HFFc6 (cell line): Measurements from ENCODE around the gene DNAH1. TPM values are rescaled to one million over a fixed set of nuclear protein-coding genes. Genes with fewer than 3 reads are reported as not detected.

ENCODE experiments used
- DNase-seq: peaks from one replicate; pipeline ENCODE4 v3.0.0-alpha.2; 2018
- H3K27ac Mint-ChIP-seq: 2 replicates; pipeline ENCODE4 v1.8.0; 2020; ENCODE audit warnings: mild to moderate bottlenecking, mixed read lengths
- H3K27me3 Mint-ChIP-seq: 2 replicates; pipeline ENCODE4 v1.8.0; 2021; ENCODE audit warnings: mild to moderate bottlenecking, moderate library complexity, mixed read lengths; ENCODE audit not compliant: insufficient read depth
- H3K36me3 Mint-ChIP-seq: 2 replicates; pipeline ENCODE4 v1.8.0; 2021; ENCODE audit warnings: low read depth, mixed read lengths
- H3K4me1 Mint-ChIP-seq: 2 replicates; pipeline ENCODE4 v1.8.0; 2020; ENCODE audit warnings: low read depth, mixed read lengths
- H3K4me3 Mint-ChIP-seq: 2 replicates; pipeline ENCODE4 v1.8.0; 2020; ENCODE audit warnings: mild to moderate bottlenecking, moderate library complexity, mixed read lengths
- H3K9me3 Mint-ChIP-seq: 2 replicates; pipeline ENCODE4 v1.8.0; 2020; ENCODE audit warnings: mild to moderate bottlenecking, mixed read lengths
- CTCF ChIP-seq: fragments of 200-600 bp; sonication (generic); IDR thresholded peaks from 2 replicates; pipeline ENCODE4 v1.5.0; 2021; ENCODE audit warnings: antibody characterized with exemption, mild to moderate bottlenecking
- total RNA-seq, 6 experiments: library from RNA; stranded (reverse); fragmentation: NEBNext Ultra II Directional; extraction: Animal tissue kit (Norgen Biotek cat#: 25700); gene quantifications; 2 replicates in 1 of 6; 3 replicates in 5 of 6; pipeline ENCODE4 v1.2.3, GENCODE V29; 2021

DNAH1 gene
- total RNA-seq, 6 experiments from 2014 or later = 1.4 to 2.1 (median 1.8) TPM

- Mint-ChIP-seq H3K36me3 (peaks cover 10% of the 10 kb centered on the region; the same call in 1 of the 2 replicates), H3K4me3 (no peak overlapping the region), H3K9me3 (no peaks in the 10 kb centered on the region), H3K27ac (no peak overlapping the region), H3K4me1 (peaks cover 2% of the 10 kb centered on the region), H3K27me3 (peaks cover 5% of the 10 kb centered on the region; the same call in 1 of the 2 replicates)
- no peak for DNase-seq
- TF ChIP-seq CTCF = no peak
These were observed 10.2 kb upstream of the DNAH1 start for GRCh38 chr3:52305926-52306325.

- DNase-seq = no peak
- TF ChIP-seq CTCF = no peak
- Mint-ChIP-seq H3K9me3 (no peaks in the 10 kb centered on the region), H3K36me3 (peaks cover 10% of the 10 kb centered on the region; the same call in 1 of the 2 replicates), H3K4me3 (no peak overlapping the region), H3K27me3 (peaks cover 5% of the 10 kb centered on the region; the same call in 1 of the 2 replicates), H3K4me1 (no peaks in the 10 kb centered on the region), H3K27ac (no peak overlapping the region)
These were observed 9.1 kb upstream of the DNAH1 start for GRCh38 chr3:52306978-52307377.

- Mint-ChIP-seq H3K9me3 (no peaks in the 10 kb centered on the region), H3K36me3 (peaks cover 10% of the 10 kb centered on the region; the same call in 1 of the 2 replicates), H3K4me1 (peaks cover 4% of the 10 kb centered on the region), H3K27me3 (peaks cover 5% of the 10 kb centered on the region; the same call in 1 of the 2 replicates), H3K27ac (no peak overlapping the region), H3K4me3 (no peak overlapping the region)
- no peak for TF ChIP-seq CTCF
- DNase-seq = no peak
These were observed 7.8 kb upstream of the DNAH1 start for GRCh38 chr3:52308308-52308707.

- no peak for TF ChIP-seq CTCF
- Mint-ChIP-seq H3K4me1 (peaks cover 19% of the 10 kb centered on the region), H3K9me3 (no peaks in the 10 kb centered on the region), H3K4me3 (no peak overlapping the region), H3K27ac (no peak overlapping the region), H3K27me3 (peaks cover 6% of the 10 kb centered on the region; the same call in 1 of the 2 replicates), H3K36me3 (0 out of 2 replicates have a peak, but pooled peaks cover 5% of the 10 kb centered on the region)
- DNase-seq = no peak
These were observed 5.1 kb upstream of the DNAH1 start for GRCh38 chr3:52310861-52311575.

GRCh38 chr3:52311576-52312119 lies 4.5 kb upstream of the DNAH1 start:
- no peak overlapping the region for H3K27ac Mint-ChIP-seq
- no peak for DNase-seq
- H3K27me3 Mint-ChIP-seq = peaks cover 3% of the 10 kb centered on the region; the same call in 1 of the 2 replicates
- no peak overlapping the region for H3K4me3 Mint-ChIP-seq
- H3K9me3 Mint-ChIP-seq = no peaks in the 10 kb centered on the region
- 0 out of 2 replicates have a peak, but pooled peaks cover 3% of the 10 kb centered on the region for H3K36me3 Mint-ChIP-seq
- no peak for TF ChIP-seq CTCF
- H3K4me1 Mint-ChIP-seq = peaks cover 19% of the 10 kb centered on the region
